UCSD-AML1 (cell line): ENCODE data around the gene ANKFN1.

Source experiments
- DNase-seq: peaks from one replicate; lab custom pipeline; 2025; ENCODE audit not compliant: unreplicated experiment; lab: John Stamatoyannopoulos, UW

The ANKFN1 gene

DNA sequence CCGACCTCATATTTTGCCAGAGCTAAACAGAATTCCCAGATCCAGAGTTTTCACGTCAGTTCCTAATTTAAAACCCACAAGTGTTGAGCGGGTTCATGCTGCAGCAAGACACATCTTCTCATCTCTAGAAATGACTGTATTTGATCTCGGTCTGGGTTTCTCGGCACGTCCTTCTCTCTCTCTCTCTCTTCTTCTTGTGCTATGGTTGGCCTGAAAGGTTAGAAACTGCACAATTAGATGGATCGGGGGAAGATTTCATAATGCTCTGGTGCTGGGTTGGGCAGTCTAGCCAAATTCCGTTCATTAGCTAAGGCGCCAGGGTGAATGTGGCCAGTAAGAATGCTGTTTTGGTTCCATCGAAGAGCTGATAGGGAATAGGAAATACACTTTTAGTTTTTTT lies 281.3 kb downstream of the ANKFN1 start:
- DNase-seq: no peak

DNA sequence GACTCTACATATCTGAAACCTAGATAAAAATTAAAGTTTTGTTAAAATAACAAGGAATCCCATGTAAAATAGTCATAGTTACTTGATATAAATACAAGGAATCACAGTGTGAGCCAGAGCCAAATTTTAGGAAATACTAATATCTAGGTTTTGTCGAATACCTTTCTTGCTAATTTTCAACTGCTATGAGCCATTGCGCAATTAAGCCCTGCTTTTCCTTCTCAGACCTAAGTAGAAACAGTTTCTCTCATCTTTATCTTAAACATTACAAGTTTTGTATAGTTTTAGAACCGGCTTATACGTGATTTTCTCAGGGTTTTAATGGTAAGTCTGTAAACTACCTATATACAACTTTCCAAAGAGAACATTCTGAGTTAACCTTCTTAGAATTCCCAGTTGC lies 282.9 kb downstream of the ANKFN1 start:
- no peak for DNase-seq

GRCh38 chr17:56440419-56440818 lies 287.1 kb downstream of the ANKFN1 start:
- DNase-seq: no peak

GRCh38 chr17:56441308-56441707 lies 288.0 kb downstream of the ANKFN1 start:
- no peak for DNase-seq

- no peak for DNase-seq
These were observed 292.6 kb downstream of the ANKFN1 start for GRCh38 chr17:56445692-56446411.

GRCh38 chr17:56447171-56447570 lies 293.9 kb downstream of the ANKFN1 start:
- no peak for DNase-seq

DNA sequence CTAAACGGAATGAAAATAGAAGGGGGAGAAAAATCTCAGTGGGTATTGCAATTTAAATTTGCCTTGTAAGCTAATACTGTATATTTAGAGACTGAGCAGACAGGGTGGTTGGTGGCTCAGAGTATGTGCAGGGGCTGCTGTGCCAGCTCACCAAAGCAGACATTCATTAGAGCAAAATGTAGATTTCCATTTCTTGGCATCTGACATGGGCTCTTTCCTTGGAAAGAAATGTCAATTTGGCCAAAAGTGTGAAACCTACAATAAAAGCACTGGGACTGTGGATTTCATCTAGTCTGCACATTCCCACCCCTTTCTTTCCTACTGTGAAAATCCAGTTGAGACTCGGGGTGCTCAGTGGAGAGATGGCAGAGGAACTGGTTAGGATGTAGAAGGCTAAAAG lies 295.1 kb downstream of the ANKFN1 start:
- no peak for DNase-seq

DNA sequence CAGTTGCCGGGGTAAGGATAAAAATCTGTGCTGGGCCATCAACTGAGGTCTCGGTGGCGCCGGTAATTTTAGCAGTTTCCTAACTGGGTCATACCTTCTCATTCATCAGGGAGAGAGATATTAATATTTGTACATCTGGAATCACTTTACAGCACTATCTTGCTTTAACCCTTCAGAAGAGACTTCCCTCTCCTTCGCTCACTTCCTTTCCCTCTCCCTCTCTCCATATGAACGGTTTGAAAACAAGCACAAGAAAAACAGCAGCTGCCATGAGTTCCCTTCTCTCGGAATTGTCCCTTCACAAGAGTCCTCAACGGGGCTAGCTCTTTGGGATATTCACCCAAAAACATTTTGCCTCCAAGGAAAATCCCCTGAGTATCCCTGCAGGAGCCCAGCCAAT lies 295.9 kb downstream of the ANKFN1 start:
- DNase-seq: no peak

- DNase-seq: no peak
These were observed 298.4 kb downstream of the ANKFN1 start for GRCh38 chr17:56451629-56452028.

GRCh38 chr17:56452461-56452860 lies 299.2 kb downstream of the ANKFN1 start:
- no peak for DNase-seq

- no peak for DNase-seq
These were observed 304.2 kb downstream of the ANKFN1 start for GRCh38 chr17:56457501-56457900.

DNA sequence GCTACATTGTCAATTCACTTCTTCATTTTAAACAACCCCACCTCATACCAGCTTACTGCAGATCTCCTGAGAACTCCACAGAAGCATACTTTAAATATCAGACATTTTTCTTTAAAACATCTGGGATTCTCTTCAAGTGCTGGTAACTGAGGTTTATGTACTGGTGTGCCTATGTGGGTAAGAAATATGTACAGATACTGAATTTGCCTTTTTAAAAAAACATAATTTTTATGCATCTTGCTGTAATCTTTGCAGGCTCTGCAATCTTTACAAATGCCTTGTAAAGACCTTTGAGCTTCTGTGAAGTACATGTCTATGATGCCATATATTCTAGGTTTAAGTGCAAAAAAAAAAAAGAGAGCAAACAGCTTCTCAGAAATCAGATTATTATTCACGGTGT lies 312.6 kb downstream of the ANKFN1 start:
- DNase-seq: no peak

GRCh38 chr17:56468840-56469239 lies 315.6 kb downstream of the ANKFN1 start:
- no peak for DNase-seq

- no peak for DNase-seq
These were observed 318.4 kb downstream of the ANKFN1 start for GRCh38 chr17:56471696-56472095.

- DNase-seq: no peak
These were observed 321.8 kb downstream of the ANKFN1 start for GRCh38 chr17:56475116-56475515.

- no peak for DNase-seq
These were observed 325.7 kb downstream of the ANKFN1 start for GRCh38 chr17:56478836-56479447.

- DNase-seq: no peak
These were observed 327.2 kb downstream of the ANKFN1 start for GRCh38 chr17:56480501-56480900.

DNA sequence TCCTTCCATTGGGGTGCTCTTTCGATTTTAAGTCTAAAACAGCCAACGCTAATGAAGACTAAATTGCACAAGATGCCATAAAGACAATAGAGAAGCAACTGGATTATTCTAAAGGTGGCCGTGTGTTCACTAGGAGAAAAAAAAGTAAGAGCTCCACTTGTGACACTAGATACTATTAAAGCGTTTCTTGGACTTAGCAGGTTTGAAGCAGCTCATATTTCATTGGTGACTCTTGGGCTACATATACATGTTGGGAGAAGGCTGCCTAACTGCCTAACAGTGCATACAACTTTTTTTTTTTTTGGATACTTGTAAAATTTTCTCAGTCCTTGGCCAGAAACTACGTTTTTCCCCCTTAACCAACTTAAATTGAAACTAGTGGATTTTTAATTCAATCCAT lies 328.4 kb downstream of the ANKFN1 start:
- no peak for DNase-seq

- DNase-seq: no peak
These were observed 329.0 kb downstream of the ANKFN1 start for GRCh38 chr17:56482229-56482628.

- DNase-seq: no peak
These were observed 333.5 kb downstream of the ANKFN1 start for GRCh38 chr17:56486732-56487131.

DNA sequence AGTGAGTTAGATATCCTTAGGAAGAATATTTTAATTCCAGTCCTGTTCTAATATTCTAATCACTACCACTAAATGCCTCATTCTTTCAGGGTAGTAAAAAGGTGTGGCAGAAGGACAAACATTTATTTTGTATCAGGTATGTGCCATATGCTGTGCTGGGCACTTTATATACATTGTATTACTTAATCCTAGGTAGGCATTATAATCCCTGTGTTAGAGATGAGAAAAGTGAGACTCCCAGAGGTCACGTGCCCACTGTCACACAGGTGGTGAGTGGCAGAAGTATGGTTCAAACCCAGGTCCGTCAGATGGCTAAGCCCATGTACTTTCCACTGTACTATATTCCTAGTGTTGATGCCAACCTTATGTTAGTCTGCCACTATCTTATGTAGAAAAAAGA lies 335.5 kb downstream of the ANKFN1 start:
- DNase-seq: no peak

GRCh38 chr17:56489980-56490379 lies 336.7 kb downstream of the ANKFN1 start:
- DNase-seq: no peak

GRCh38 chr17:56495556-56495955 lies 342.3 kb downstream of the ANKFN1 start:
- no peak for DNase-seq
